DLD1 (cell line): ENCODE results near the gene ARID4A.
"Not testable (repeated sequence)": the region's sequence is repeated elsewhere in the genome, so short reads cannot be mapped to it uniquely, and the experiment has no call there.

Experiments used
- in situ Hi-C: cut with HindIII; loops from 2 replicates; pipeline ENCODE4 v1.10.0; 2017; ENCODE audit warnings: low sequenced_read_pairs

ARID4A gene

GRCh38 chr14:58353516-58354299 lies 55.4 kb downstream of the ARID4A start:
- in situ Hi-C loops: no loop called here

GRCh38 chr14:58354808-58355207 lies 56.5 kb downstream of the ARID4A start:
- in situ Hi-C loops: no loop called here

- in situ Hi-C loops: no loop called here
These were observed 57.9 kb downstream of the ARID4A start for GRCh38 chr14:58356268-58356667.

- in situ Hi-C loops: not testable (repeated sequence)
These were observed 63.9 kb downstream of the ARID4A start for GRCh38 chr14:58362272-58362671.

- in situ Hi-C loops: no loop called here
These were observed 64.5 kb downstream of the ARID4A start for GRCh38 chr14:58362798-58363412.

GRCh38 chr14:58364316-58364715 lies 66.0 kb downstream of the ARID4A start:
- in situ Hi-C loops: no loop called here

- in situ Hi-C loops: no loop called here
These were observed 68.9 kb downstream of the ARID4A start for GRCh38 chr14:58367296-58367695.

- in situ Hi-C loops: no loop called here
These were observed 70.6 kb downstream of the ARID4A start for GRCh38 chr14:58368956-58369355.

GRCh38 chr14:58376791-58377190 lies 78.4 kb downstream of the ARID4A start:
- in situ Hi-C loops: no loop called here

GRCh38 chr14:58390830-58391229 lies 92.5 kb downstream of the ARID4A start:
- in situ Hi-C loops: no loop called here

GRCh38 chr14:58395562-58395811 lies 97.1 kb downstream of the ARID4A start:
- in situ Hi-C loops: no loop called here

GRCh38 chr14:58395812-58396788 lies 97.7 kb downstream of the ARID4A start, which contains the start of gene TOMM20L:
TSS of gene TOMM20L (plus strand) at chr14:58395930. CDS start at chr14:58395958, 28 bp downstream.
- in situ Hi-C loops: no loop called here

GRCh38 chr14:58397156-58397555 lies 98.8 kb downstream of the ARID4A start:
- in situ Hi-C loops: no loop called here

GRCh38 chr14:58398495-58398894 lies 100.1 kb downstream of the ARID4A start:
- in situ Hi-C loops: no loop called here

- in situ Hi-C loops: no loop called here
These were observed 100.5 kb downstream of the ARID4A start for GRCh38 chr14:58398895-58399294.

- in situ Hi-C loops: no loop called here
These were observed 103.2 kb downstream of the ARID4A start for GRCh38 chr14:58401587-58401986.

- in situ Hi-C loops: no loop called here
These were observed 110.4 kb downstream of the ARID4A start for GRCh38 chr14:58408681-58409215.

- in situ Hi-C loops: no loop called here
These were observed 116.5 kb downstream of the ARID4A start for GRCh38 chr14:58414845-58415244.

- in situ Hi-C loops: no loop called here
These were observed 117.5 kb downstream of the ARID4A start for GRCh38 chr14:58415636-58416547.

- in situ Hi-C loops: not testable (repeated sequence)
These were observed 118.6 kb downstream of the ARID4A start for GRCh38 chr14:58416934-58417333.
